ENCODE data around the gene ATP13A2. TPM values are rescaled to one million over a fixed set of nuclear protein-coding genes. Genes with fewer than 3 reads are reported as not detected.
"Not testable (repeated sequence)": the region's sequence is repeated elsewhere in the genome, so short reads cannot be mapped to it uniquely, and the experiment has no call there.

Gene ATP13A2
- total RNA-seq, 3 donors from 2014 or later, result 48.0 to 55.1 (median 48.3) TPM

- ATAC-seq (no peak), DNase-seq (no peak)
- peaks cover 2% of the 10 kb centered on the region for H3K36me3 Mint-ChIP-seq (ENCODE audit: insufficient read depth)
- no peaks in the 10 kb centered on the region for H3K9me3 Mint-ChIP-seq
- no peaks in the 10 kb centered on the region for H3K4me1 Mint-ChIP-seq (ENCODE audit: low read depth)
- no peak overlapping the region for H3K4me3 Mint-ChIP-seq
- H3K27me3 Mint-ChIP-seq (ENCODE audit: low read depth), result no peaks in the 10 kb centered on the region
Measured at GRCh38 chr1:16973215-16973614, 38.5 kb downstream of the ATP13A2 start.

GRCh38 chr1:16972189-16972895 lies 39.4 kb downstream of the ATP13A2 start:
- H3K4me3 Mint-ChIP-seq, result no peak overlapping the region
- H3K27me3 Mint-ChIP-seq (ENCODE audit: low read depth), result no peaks in the 10 kb centered on the region
- DNase-seq (no peak), ATAC-seq (no peak)
- H3K36me3 Mint-ChIP-seq (ENCODE audit: insufficient read depth), result peaks cover 2% of the 10 kb centered on the region
- no peaks in the 10 kb centered on the region for H3K4me1 Mint-ChIP-seq (ENCODE audit: low read depth)
- H3K9me3 Mint-ChIP-seq, result no peaks in the 10 kb centered on the region

GRCh38 chr1:16971341-16972188 lies 40.2 kb downstream of the ATP13A2 start:
- no peak for DNase-seq
- no peak for ATAC-seq
- Mint-ChIP-seq H3K9me3 (no peaks in the 10 kb centered on the region), H3K27me3 (ENCODE audit: low read depth) (no peaks in the 10 kb centered on the region), H3K4me1 (ENCODE audit: low read depth) (no peaks in the 10 kb centered on the region), H3K4me3 (no peak overlapping the region), H3K36me3 (ENCODE audit: insufficient read depth) (peaks cover 2% of the 10 kb centered on the region)

- no peaks in the 10 kb centered on the region for H3K9me3 Mint-ChIP-seq
- DNase-seq (no peak), ATAC-seq (no peak)
- H3K27me3 Mint-ChIP-seq (ENCODE audit: low read depth), result no peaks in the 10 kb centered on the region
- no peaks in the 10 kb centered on the region for H3K4me1 Mint-ChIP-seq (ENCODE audit: low read depth)
- H3K36me3 Mint-ChIP-seq (ENCODE audit: insufficient read depth), result peaks cover 7% of the 10 kb centered on the region
- no peak overlapping the region for H3K4me3 Mint-ChIP-seq
Measured at GRCh38 chr1:16970132-16970910, 41.4 kb downstream of the ATP13A2 start.

- ATAC-seq, result no peak
- H3K4me1 Mint-ChIP-seq (ENCODE audit: low read depth), result no peaks in the 10 kb centered on the region
- no peak overlapping the region for H3K4me3 Mint-ChIP-seq
- H3K9me3 Mint-ChIP-seq, result no peaks in the 10 kb centered on the region
- H3K36me3 Mint-ChIP-seq (ENCODE audit: insufficient read depth), result peaks cover 11% of the 10 kb centered on the region
- no peaks in the 10 kb centered on the region for H3K27me3 Mint-ChIP-seq (ENCODE audit: low read depth)
- DNase-seq, result no peak
Measured at GRCh38 chr1:16969651-16970050, 42.1 kb downstream of the ATP13A2 start.

- H3K36me3 Mint-ChIP-seq (ENCODE audit: insufficient read depth), result peaks cover 11% of the 10 kb centered on the region
- H3K27me3 Mint-ChIP-seq (ENCODE audit: low read depth), result no peaks in the 10 kb centered on the region
- ATAC-seq (no peak), DNase-seq (no peak)
- no peaks in the 10 kb centered on the region for H3K4me1 Mint-ChIP-seq (ENCODE audit: low read depth)
- H3K9me3 Mint-ChIP-seq, result no peaks in the 10 kb centered on the region
- no peak overlapping the region for H3K4me3 Mint-ChIP-seq
Measured at GRCh38 chr1:16969057-16969611, 42.6 kb downstream of the ATP13A2 start.

GRCh38 chr1:16968372-16968771 lies 43.4 kb downstream of the ATP13A2 start:
- Mint-ChIP-seq H3K27me3 (ENCODE audit: low read depth) (no peaks in the 10 kb centered on the region), H3K4me3 (no peak overlapping the region), H3K36me3 (ENCODE audit: insufficient read depth) (peaks cover 11% of the 10 kb centered on the region), H3K4me1 (ENCODE audit: low read depth) (no peaks in the 10 kb centered on the region), H3K9me3 (no peaks in the 10 kb centered on the region)
- DNase-seq (no peak), ATAC-seq (no peak)

GRCh38 chr1:16967962-16968361 lies 43.8 kb downstream of the ATP13A2 start:
- ATAC-seq, result no peak
- Mint-ChIP-seq H3K36me3 (ENCODE audit: insufficient read depth) (peaks cover 11% of the 10 kb centered on the region), H3K9me3 (no peaks in the 10 kb centered on the region), H3K4me1 (ENCODE audit: low read depth) (no peaks in the 10 kb centered on the region), H3K27me3 (ENCODE audit: low read depth) (no peaks in the 10 kb centered on the region), H3K4me3 (no peak overlapping the region)
- DNase-seq, result no peak

- Mint-ChIP-seq H3K27me3 (ENCODE audit: low read depth) (no peaks in the 10 kb centered on the region), H3K9me3 (no peaks in the 10 kb centered on the region), H3K4me1 (ENCODE audit: low read depth) (no peaks in the 10 kb centered on the region), H3K4me3 (no peak overlapping the region), H3K36me3 (ENCODE audit: insufficient read depth) (peaks cover 11% of the 10 kb centered on the region)
- DNase-seq (no peak), ATAC-seq (no peak)
Measured at GRCh38 chr1:16967095-16967575, 44.6 kb downstream of the ATP13A2 start.

- peaks cover 11% of the 10 kb centered on the region for H3K36me3 Mint-ChIP-seq (ENCODE audit: insufficient read depth)
- no peak for DNase-seq
- H3K4me3 Mint-ChIP-seq, result no peak overlapping the region
- no peaks in the 10 kb centered on the region for H3K27me3 Mint-ChIP-seq (ENCODE audit: low read depth)
- no peaks in the 10 kb centered on the region for H3K9me3 Mint-ChIP-seq
- no peak for ATAC-seq
- H3K4me1 Mint-ChIP-seq (ENCODE audit: low read depth), result peaks cover 6% of the 10 kb centered on the region
Measured at GRCh38 chr1:16966282-16966681, 45.4 kb downstream of the ATP13A2 start.

GRCh38 chr1:16965486-16966067 lies 46.2 kb downstream of the ATP13A2 start:
- no peak for DNase-seq
- Mint-ChIP-seq H3K4me3 (no peak overlapping the region), H3K4me1 (ENCODE audit: low read depth) (peaks cover 9% of the 10 kb centered on the region), H3K9me3 (no peaks in the 10 kb centered on the region), H3K36me3 (ENCODE audit: insufficient read depth) (peaks cover 11% of the 10 kb centered on the region), H3K27me3 (ENCODE audit: low read depth) (no peaks in the 10 kb centered on the region)
- ATAC-seq, result no peak

- H3K9me3 Mint-ChIP-seq; H3K4me3 Mint-ChIP-seq; DNase-seq; H3K27me3 Mint-ChIP-seq (ENCODE audit: low read depth); H3K36me3 Mint-ChIP-seq (ENCODE audit: insufficient read depth); ATAC-seq: not testable (repeated sequence)
- peaks cover 14% of the 10 kb centered on the region for H3K4me1 Mint-ChIP-seq (ENCODE audit: low read depth)
Measured at GRCh38 chr1:16964169-16964568, 47.6 kb downstream of the ATP13A2 start.

GRCh38 chr1:16961297-16962133 lies 50.2 kb downstream of the ATP13A2 start:
- Mint-ChIP-seq H3K27me3 (ENCODE audit: low read depth) (no peaks in the 10 kb centered on the region), H3K9me3 (no peaks in the 10 kb centered on the region), H3K4me3 (peak overlapping the region; percentile 74), H3K36me3 (ENCODE audit: insufficient read depth) (peaks cover 9% of the 10 kb centered on the region), H3K4me1 (ENCODE audit: low read depth) (peaks cover 14% of the 10 kb centered on the region)
- ATAC-seq (no peak), DNase-seq (no peak)

Data from activated T-cell treated with anti-CD3 and anti-CD28 coated beads, Interleukin-2, amount 50 U/mL, for 4 hours (primary cell).